NCI-H2196 treated with DMSO at 0.1 percent for 48 hours (cell line): ENCODE results near the gene RIC3.
A peak's percentile ranks its signal among the peaks of the same experiment; 100 is the strongest.

Experiments used
- DNase-seq: peaks from one replicate; lab custom pipeline; 2025; ENCODE audit not compliant: unreplicated experiment; lab: John Stamatoyannopoulos, UW

RIC3 gene

GRCh38 chr11:8168485-8169257 is at the start of gene RIC3:
TSS of gene RIC3 (minus strand) at chr11:8169025. CDS start at chr11:8168989, 36 bp downstream.
- peak; percentile 52 for DNase-seq

GRCh38 chr11:8218409-8218808 is 49.6 kb upstream of the RIC3 start:
- no peak for DNase-seq

GRCh38 chr11:8217926-8218325 is 49.1 kb upstream of the RIC3 start:
- no peak for DNase-seq

- no peak for DNase-seq
These were observed 48.3 kb upstream of the RIC3 start for GRCh38 chr11:8217136-8217535.

GRCh38 chr11:8213376-8213775 is 44.6 kb upstream of the RIC3 start:
- DNase-seq: no peak

GRCh38 chr11:8209208-8209807 is 40.5 kb upstream of the RIC3 start:
- DNase-seq: no peak

- no peak for DNase-seq
These were observed 38.5 kb upstream of the RIC3 start for GRCh38 chr11:8207080-8208000.

GRCh38 chr11:8206251-8207079 is 37.6 kb upstream of the RIC3 start:
- DNase-seq: no peak

- DNase-seq: no peak
These were observed 36.7 kb upstream of the RIC3 start for GRCh38 chr11:8205566-8205965.

GRCh38 chr11:8204596-8204995 is 35.8 kb upstream of the RIC3 start:
- DNase-seq: no peak

- no peak for DNase-seq
These were observed 35.2 kb upstream of the RIC3 start for GRCh38 chr11:8204025-8204424.

GRCh38 chr11:8203414-8203715 is 34.5 kb upstream of the RIC3 start:
- DNase-seq: no peak

GRCh38 chr11:8202516-8203413 is 33.9 kb upstream of the RIC3 start:
- DNase-seq: no peak

GRCh38 chr11:8201644-8202365 is 33.0 kb upstream of the RIC3 start:
- no peak for DNase-seq

- no peak for DNase-seq
These were observed 30.9 kb upstream of the RIC3 start for GRCh38 chr11:8199676-8200075.

GRCh38 chr11:8196749-8197148 is 27.9 kb upstream of the RIC3 start:
- no peak for DNase-seq

- DNase-seq: no peak
These were observed 26.1 kb upstream of the RIC3 start for GRCh38 chr11:8194956-8195355.

GRCh38 chr11:8192896-8193209 is 24.0 kb upstream of the RIC3 start:
- no peak for DNase-seq
